HG03457 (cell line): ENCODE results near the gene CBFA2T3.
"Not testable (repeated sequence)": the region's sequence is repeated elsewhere in the genome, so short reads cannot be mapped to it uniquely, and the experiment has no call there.

Source experiments
- ATAC-seq: cut with Tn5 transposase; IDR thresholded peaks from one replicate; pipeline ENCODE4 v1.9.1; 2021; ENCODE audit warnings: moderate number of reproducible peaks; ENCODE audit not compliant: unreplicated experiment

Gene CBFA2T3

DNA sequence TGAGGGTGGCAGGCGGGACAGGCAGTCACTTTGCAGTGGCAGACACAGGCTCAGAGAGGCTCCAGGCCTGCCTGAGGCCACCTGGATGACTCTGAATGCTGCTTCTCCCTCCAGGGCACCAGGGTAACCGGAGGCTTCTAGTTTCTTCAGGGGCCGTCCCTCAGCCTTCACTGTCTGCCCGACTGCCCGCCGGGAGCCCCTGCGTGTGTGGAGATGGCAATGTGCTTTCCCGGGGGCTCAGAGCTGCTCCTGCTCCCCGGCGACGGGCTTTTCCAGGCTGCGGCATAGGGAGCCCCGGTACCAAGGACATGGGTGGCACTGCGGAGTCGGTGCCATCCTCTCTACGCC is 51.5 kb downstream of the CBFA2T3 start:
- ATAC-seq: no peak

DNA sequence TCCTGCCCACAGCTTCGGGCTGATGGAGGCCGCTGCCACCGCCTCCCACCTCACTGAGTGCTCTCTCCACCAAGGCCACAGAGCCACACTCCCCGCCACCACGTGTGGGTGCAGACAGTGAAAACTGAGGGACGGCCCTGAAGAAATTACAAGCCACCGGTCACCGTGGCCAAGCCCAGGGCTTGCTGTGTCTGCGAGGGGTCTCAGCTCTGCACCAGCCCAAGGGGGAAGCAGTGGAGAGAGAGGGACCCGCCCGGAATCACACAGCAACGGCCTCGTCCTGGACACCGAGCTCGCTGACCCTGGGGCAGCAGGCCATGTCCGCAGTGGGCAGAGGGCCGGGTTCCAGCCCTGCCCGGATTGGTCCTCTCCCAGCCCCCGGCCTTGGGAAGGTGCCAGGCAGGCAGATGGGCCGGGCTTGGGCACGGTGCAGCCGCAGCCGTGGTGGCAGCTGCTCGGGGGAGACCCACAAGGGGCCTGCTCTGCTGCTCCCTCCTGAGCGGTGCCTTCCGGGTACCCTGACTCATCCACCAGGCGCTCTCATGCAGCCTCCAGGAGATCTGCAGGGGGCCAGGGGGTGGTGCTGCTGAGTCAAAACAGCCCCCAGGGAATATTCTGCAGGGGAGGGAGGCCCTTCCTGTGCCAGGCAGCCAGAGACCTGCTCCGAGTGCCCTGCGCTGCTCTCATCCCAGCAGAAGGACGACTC is 52.0 kb downstream of the CBFA2T3 start:
- ATAC-seq: no peak

DNA sequence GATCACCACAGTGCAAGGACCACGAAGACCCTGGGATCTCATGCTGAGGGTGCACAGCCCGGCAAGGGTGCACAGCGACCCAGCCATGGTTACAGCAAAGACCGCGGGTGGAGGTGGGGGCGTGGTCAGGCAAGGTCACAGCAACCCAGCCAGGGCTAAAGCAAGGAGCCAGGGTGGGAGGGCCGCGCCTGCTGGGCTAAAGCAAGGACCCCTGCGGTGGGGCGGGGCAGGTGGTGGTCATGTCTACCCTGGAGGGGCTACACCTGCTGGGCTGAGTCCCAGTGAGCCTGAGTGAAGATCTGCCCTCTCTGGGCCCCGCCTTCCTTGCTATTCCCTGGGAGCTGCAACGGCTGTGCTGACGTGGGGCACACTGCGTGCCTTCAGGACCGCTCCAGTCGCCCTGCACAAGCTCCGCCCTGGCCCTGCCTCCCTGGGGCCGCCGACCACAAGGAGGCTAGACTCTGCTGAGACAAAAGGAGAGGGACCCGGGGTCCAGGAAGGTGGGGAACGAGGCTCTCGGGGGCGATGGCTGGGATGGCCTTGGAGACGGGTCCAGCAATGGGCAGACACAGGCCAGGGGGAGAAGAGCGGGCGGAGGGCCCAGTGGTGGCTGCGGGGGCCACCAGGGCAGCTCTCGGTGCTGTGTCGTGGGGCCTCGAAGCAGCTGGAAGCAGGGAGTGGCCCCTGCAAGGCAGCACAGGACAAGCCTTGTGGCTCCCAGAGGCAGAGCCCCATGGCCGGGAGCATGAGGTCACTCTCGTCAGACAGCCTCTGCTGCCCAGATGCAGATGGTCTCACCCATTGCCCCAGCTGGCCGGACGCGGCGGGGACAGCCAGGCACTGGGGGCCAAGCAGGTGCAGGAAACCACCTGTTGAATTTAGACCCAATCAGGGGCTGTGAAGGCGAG is 52.8 kb downstream of the CBFA2T3 start:
- ATAC-seq: no peak

DNA sequence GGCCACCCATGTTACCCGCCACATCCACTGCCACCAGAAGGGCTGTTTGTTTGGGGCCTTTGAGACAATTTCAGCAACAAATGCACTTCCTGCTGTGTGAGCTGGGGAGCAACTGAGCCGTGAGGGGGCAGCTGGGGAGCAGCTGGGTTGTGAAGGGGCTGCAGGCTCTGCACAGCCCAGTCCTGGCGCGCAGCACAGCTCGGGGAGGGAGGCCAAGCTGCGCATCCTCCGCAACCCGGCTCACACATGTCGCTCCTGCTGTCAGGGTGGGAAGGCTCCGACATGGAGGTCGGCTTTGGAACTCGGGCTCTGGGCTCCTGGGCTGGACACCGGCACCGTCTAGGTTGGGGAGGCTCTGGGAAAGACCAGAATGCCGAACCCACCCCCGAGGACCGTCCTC is 53.6 kb downstream of the CBFA2T3 start:
- ATAC-seq: no peak

DNA sequence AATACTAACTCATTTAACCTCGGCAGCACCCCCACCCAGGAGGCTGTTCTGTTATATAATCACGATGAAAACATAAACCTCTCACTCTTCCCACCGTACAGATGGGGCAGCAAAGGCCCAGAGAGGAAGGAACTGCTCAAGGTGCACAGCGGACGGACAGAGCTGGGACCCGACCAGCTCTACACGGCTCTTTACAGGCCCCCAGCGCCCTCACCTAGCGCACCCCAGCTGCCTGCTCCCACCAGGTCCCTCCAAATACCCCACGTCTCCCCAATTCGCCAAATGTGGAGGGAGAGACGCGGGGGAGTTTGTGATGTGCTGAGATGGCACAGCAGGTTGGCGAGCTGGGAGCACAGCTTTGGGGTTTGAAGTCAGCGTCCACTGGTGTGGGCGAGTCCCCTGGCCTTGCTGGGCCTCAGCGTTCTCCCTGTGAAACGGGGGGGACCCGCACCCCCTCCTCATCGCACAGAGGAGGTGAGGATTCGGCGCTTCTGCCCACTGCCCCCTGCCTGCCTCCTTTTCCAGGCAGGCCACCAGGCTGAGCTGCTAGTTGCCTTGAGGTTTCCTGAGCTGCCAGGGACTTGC is 54.1 kb downstream of the CBFA2T3 start:
- no peak for ATAC-seq

DNA sequence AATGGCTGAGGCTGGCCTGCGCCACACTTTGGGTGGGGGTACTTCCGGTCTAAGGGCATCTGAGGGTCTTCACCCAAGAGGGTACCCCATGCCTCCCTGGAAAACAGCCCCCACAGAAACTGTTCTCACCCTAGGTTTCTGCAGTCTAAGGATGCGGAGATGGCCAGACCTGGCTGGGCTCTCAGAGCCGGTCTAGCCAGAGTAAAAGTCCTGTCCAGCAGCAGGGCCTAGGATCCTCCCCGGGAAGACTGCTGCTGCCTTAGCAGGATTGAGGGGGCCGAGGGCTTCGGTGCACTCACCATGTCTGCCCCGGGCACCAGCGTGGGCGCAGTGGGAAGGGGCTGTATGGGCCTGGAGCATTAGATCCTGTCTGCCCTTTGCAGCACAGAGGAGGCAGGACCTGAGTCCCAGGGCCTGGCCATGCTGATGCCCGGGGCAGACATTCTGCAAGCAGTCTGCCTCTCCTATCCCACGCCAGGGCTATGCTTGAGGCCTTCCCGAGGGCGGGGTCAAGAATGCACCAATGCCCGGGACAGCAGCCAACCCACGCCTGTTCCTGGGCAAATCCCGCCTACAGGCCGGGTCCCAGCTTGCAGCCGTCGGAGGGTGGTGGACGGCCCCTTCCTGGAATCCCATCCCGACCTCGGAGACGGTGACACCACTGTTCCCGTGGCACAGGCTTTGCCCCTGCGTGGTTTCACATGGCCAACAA is 54.7 kb downstream of the CBFA2T3 start:
- no peak for ATAC-seq

DNA sequence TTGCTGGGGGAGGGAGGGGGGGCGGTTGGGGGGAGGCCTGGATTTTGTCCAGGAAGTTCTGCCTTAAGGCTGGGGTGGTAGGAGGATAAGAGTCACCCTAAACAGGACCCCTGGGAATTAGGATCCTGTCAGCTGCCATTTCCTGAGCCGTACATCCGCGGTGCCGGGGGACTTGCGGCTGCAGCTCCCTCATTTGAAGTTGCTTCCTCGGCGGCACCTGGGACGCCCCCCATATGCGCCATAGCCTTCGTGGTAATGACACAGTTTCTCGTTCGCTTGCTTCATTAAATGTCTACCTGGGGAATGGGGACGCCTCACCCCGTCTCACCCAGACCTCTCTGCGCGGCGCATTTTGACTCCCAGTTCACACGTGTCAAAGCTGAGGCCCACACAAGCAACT is 55.4 kb downstream of the CBFA2T3 start:
- ATAC-seq: no peak

DNA sequence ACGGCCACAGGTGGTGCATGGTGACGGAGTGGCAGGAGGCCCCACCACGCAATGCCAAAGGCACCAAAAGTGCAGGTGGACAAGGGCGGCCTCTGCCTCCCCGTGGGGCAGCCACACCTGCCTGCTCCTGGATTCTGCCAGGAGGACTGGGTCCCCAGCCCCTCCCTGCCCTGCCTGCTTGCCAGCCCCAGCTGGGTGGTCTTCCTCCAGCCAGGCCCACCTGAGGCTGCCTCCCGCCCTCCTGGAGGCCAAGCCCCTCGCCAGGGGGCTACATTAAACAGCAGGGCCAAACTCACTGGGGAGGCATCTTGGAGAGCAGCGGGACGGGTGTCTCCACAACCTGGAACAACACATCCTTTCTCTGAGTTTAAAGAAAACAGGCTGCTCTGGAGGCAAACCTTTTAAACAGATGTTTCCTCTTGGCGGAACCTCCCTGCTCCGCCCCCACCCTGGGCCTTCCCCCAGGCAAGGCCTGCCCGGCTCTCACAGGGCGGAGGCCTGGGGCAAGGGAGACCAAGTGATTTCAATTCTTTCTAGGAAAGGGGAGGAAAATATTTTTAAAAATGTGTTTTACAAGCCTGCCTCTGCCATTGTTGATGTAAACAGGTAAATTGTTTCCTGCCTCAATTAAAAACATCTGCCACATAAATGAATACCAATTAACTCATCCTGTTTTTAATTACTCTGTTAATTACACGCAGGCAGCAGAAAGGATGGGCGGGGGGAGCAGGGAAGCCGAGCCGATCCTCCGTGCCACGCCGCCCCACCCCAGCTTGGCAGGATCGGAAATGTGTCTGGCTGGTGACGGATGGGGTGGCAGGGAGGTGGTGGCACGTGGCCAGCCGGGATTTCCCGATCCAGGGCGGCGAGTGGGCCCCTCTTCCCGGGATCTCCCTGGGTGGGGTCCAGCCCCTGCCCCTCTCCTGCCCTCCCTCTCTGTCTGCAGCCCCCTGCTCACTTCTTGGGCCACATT is 56.1 kb downstream of the CBFA2T3 start:
- no peak for ATAC-seq

DNA sequence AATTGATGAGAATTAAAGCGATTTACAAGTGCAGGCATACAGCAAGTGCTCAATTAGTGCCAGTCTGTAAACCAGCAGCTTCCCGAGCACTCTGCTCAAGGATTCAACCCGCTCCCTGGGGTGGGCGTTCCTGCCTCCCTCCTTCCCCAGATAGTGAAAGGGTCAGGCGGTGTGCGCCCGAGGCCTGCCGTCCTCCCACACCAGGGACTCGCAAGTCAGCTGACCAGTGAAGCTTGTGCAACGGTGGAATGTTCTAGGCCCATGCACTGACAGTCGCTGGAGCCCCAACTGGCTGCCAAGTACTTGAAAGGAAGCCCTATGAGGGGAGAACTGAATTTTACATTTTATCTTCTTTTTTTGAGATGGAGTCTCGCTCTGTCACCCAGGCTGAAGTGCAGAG is 57.1 kb downstream of the CBFA2T3 start:
- ATAC-seq: no peak

DNA sequence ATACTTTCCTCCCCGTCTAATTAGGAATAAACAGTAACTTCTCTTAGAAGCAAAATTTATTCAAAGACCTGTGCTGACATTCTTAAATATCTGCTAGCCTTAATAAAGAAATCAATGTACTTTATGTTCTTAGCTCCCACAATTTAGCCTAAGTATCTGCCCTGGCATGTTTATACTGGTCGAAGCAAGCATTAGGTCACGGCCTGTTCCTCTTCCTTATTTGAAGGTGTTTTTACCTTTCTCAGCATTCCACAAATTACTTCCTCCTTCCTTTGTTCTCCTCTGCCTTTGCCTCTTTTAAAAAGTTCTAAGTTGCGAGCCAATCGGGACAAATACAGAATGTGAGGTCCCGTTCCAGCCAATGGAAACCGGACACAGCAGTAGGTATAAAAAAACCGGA is 58.1 kb downstream of the CBFA2T3 start:
- ATAC-seq: not testable (repeated sequence)

DNA sequence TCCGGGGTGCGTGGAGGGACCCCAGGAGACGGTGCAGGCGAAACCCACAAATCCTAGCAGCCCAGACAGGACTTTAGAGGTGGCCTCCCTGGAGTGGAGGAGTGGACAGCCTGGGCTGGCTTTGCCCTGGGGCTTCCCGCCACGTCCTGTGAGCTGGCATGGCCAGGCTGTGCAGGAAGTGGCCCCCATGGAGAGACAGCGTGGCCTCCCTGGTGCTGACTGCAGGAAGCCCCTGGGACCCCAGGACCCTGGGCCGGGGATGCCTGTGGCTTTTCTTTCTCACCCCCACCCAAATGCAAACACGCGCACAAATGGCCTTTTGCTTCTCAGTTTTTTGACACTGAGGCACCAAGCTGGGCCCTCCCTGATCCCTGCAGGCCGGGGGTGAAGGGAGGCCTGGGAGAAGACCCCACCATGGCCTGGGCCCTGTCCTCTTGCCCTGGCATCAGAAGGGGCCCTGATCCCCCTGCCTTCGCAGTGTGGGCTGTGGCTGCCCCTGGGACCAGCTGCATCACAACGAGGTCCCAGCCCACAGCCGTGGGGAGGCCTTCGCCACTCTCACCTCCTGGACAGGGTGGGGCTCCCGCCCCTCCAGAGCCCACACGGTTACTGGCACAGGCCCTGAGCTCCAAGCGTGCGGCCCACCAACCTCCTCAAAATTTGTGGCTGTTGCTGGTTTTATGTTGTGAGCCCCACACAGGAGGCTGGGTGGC is 58.9 kb downstream of the CBFA2T3 start:
- ATAC-seq: no peak

DNA sequence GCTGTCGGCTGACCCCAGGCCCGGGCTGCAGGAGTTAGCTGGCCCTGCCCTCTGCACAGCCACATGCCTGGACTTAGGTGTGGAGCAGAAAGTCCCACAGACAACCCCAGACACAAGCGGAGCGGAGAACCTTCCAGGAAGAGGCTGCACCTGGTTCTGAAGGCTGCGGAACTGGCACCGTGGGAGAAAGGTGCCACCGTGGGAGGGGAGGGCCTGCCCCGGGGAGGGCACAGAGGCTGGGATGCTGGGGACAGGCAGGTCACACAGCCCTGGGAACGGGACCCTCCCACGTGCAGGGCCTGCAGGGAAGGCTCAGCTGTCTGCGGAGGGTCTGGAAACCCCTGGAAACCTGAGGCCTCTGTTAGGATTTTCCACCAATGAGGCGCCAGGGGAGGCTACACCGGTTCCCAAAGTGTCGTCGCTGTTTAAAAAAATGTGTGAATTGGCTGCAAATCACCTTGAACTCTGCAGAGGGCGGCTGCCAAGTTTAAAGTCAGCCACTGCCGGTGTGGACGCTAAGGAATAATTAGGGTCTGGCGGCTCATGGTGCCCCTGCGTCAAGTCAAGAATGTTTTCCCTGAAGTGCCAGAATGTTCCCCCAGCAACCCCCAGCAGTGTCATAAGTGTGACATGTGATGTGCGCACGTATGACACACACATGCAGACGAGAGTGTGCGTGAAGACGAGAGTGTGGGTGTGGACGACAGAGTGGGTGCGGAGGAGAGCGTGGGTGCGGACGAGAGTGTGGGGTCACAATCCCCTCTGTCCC is 59.7 kb downstream of the CBFA2T3 start:
- no peak for ATAC-seq

DNA sequence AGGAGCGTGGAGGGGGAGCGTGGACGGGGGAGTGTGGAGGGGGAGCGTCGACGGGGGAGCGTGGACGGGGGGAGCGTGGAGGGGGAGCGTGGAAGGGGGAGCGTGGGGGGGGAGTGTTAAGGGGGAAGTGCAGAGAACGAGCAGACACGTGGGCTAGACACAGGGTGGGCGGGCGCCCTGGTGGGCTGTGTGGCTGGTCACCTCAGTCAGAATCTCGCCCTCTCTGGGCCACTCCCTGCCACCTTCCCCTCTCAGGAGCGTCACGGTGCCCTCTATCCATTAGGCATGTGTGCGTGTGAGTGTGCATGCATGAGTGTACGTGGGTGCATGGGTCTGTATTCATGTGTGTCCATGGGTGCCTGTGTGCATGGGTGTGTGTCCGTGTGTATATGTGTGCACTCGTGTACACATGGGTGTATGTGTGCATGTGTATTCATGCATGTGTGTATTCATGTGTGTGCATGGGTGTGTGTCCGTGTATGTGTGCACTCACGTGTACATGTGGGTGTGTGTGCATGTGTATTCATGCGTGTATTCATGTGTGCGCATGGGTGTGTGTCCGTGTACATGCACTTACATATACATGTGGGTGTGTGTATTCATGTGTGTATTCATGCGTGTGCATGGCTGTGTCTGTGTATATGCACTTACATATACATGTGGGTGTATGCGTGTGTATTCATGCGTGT is 61.2 kb downstream of the CBFA2T3 start:
- no peak for ATAC-seq

DNA sequence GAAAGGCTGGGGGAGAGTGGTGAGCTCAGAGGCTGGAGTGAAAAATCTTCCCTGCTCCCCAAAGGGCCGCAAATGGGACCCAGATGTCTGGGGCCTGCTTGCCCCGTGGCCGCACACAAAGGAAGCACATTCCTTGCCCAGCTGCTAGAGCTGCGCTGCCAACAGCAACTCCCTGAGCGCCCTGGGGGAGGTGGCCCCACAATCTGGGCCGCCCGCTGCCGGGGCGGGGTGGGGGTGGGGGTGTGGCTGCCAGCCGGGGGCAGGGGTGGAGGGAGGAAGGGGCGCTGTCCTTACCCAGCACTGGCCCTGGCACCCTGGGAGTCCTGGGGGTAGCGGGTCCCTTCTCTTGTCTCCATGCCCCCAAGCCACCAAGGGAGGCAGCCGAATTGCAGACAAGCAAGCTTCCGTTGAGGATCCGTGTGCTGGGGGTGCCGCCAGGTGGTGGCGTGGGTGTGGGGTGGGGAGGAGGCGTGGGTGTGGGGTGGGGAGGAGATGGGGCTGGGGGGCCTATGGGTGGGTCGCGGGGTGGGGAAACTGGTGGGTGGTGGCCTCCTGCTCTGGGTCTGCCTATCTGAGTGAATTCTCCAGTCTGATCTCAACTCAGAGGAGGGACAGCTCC is 62.1 kb downstream of the CBFA2T3 start:
- ATAC-seq: no peak

DNA sequence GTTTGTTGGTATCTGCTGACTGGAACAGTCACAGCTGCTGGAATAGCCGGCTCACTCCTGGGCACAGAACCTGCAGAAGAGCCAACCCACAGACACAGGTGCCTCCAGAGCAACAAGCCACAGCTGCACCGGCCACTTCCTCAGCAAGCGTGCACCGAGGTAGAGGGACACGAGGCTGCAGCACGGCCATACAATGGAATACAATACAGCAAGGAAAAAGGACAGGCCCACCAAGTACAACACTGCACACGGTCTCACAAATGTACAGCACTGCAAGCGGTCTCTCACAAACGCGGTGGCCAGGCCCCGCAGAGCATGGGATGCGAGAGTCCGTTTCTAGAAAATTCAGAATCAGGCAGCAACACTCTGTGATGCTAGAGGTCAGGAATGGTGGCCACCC is 63.1 kb downstream of the CBFA2T3 start:
- no peak for ATAC-seq

DNA sequence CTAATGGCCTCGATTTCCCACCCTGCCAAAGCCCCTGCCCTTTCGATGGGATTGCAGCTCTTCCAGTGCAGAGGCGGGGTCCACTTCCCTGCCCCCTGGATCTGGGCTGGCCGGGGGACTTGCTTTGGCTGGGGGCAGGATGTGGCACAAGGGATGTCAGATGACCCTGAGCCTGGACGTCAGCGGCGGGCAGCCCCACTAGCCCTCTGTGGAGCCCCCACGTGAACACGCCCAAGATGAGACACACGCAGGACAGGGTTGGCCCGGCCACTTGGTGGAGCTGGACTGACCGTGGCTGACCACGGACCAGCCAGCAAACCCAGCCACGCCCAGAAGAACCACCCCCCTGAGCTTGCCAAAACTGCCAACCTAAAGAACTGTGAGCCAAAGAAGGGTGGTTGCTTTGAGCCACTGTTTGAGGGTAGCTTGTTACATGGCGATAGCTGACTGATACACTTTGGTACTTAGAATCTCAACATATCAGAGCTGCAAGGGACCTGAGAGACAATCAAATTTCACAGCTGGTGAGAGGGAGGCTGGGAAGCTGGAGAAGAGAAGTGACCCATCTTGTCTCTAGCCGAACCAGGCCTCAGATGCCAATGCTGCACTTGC is 63.9 kb downstream of the CBFA2T3 start:
- no peak for ATAC-seq

DNA sequence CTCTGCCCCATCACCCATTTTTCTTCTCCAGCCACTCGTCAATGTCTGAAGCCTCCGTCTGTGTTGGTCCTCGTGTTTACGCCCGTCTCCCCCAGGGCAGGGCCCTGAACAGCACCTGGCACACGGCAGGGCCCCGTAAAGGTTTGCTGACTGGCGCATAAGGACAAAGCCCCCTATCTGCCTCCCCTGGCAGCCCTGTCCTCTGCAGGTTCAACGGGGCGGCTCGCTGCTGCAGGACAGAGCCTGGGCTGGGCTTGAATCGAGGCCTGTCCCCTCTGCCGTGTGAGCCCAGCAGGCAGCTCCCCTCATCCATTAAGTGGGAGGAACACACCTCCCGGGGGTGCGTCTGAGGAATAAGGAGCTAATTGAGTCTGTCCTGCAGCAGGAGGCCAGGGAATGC is 64.5 kb downstream of the CBFA2T3 start:
- no peak for ATAC-seq

DNA sequence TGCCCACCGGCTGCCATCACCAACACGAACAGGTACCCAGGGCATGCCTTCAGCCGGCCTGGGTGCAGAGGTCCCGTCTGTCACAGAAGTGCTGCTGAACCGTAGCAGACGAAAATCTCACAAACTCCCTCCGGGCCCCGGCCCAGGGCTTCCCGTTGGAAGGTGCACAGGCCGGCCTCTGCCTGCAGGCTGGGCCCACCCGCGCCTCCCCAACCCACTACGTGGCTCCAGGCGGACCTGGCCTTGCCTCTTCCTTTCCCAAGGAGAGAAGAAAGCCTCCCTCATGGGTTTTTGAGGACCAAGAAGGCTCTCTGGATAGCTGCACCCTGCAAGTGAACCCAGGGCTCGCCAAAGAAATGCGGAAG is 65.1 kb downstream of the CBFA2T3 start:
- ATAC-seq: no peak
